AG10803 (cell line): ENCODE measurements around the gene KLHL29.

Experiments used
- DNase-seq: peaks from one replicate; pipeline ENCODE4 v3.0.0; 2010; ENCODE audit warnings: low read depth
- H3K4me3 ChIP-seq: 2 replicates; pipeline ENCODE4 v1.5.1; 2011; ENCODE audit warnings: mild to moderate bottlenecking, low read length, control low read depth
- CTCF ChIP-seq: conservative IDR thresholded peaks from 2 replicates; pipeline ENCODE4 v1.5.1; 2011; ENCODE audit warnings: mild to moderate bottlenecking, low read length, control low read depth, inconsistent platforms

Gene KLHL29

GRCh38 chr2:23687214-23687613 lies 302.2 kb downstream of the KLHL29 start:
- TF ChIP-seq CTCF: no peak
- H3K4me3 ChIP-seq: no peak overlapping the region
- DNase-seq: no peak

- no peak for DNase-seq
- no peak overlapping the region for H3K4me3 ChIP-seq
- no peak for TF ChIP-seq CTCF
These were observed 302.7 kb downstream of the KLHL29 start for GRCh38 chr2:23687713-23688112.

GRCh38 chr2:23688486-23689130 lies 303.6 kb downstream of the KLHL29 start:
- no peak for TF ChIP-seq CTCF
- H3K4me3 ChIP-seq: no peak overlapping the region
- DNase-seq: no peak

- H3K4me3 ChIP-seq: no peak overlapping the region
- TF ChIP-seq CTCF: no peak
- no peak for DNase-seq
These were observed 304.2 kb downstream of the KLHL29 start for GRCh38 chr2:23689131-23689700.

GRCh38 chr2:23689891-23690290 lies 304.9 kb downstream of the KLHL29 start:
- TF ChIP-seq CTCF: no peak
- no peak for DNase-seq
- H3K4me3 ChIP-seq: no peak overlapping the region

- no peak for TF ChIP-seq CTCF
- H3K4me3 ChIP-seq: no peak overlapping the region
- no peak for DNase-seq
These were observed 305.6 kb downstream of the KLHL29 start for GRCh38 chr2:23690421-23691105.

- H3K4me3 ChIP-seq: no peak overlapping the region
- no peak for TF ChIP-seq CTCF
- no peak for DNase-seq
These were observed 306.1 kb downstream of the KLHL29 start for GRCh38 chr2:23691106-23691470.
